Activated T-helper 17 cell treated with anti-CD3 and anti-CD28 coated beads, Interleukin-2, amount 50 U/mL, for 72 hours (primary cell): ENCODE results near the gene AKAP13. TPM values are rescaled to one million over a fixed set of nuclear protein-coding genes. Genes with fewer than 3 reads are reported as not detected.

ENCODE experiments used
- ATAC-seq: fragments of 150-1000 bp; cut with Tn5 transposase; replicated peaks from 2 replicates; pipeline ENCODE4 v1.10.0; 2021; ENCODE audit warnings: mild to moderate bottlenecking, moderate library complexity
- H3K27ac Mint-ChIP-seq: one replicate; pipeline ENCODE4 v1.8.0; 2022; ENCODE audit warnings: mixed read lengths
- H3K27me3 Mint-ChIP-seq: one replicate; pipeline ENCODE4 v1.8.0; 2022; ENCODE audit warnings: mixed read lengths
- H3K36me3 Mint-ChIP-seq: one replicate; pipeline ENCODE4 v1.8.0; 2022; ENCODE audit warnings: low read depth, mild to moderate bottlenecking, mixed read lengths
- H3K4me1 Mint-ChIP-seq: one replicate; pipeline ENCODE4 v1.8.0; 2022; ENCODE audit warnings: mixed read lengths
- H3K4me3 Mint-ChIP-seq: one replicate; pipeline ENCODE4 v1.8.0; 2022; ENCODE audit warnings: mild to moderate bottlenecking, mixed read lengths
- H3K9me3 Mint-ChIP-seq: one replicate; pipeline ENCODE4 v1.8.0; 2022; ENCODE audit warnings: mixed read lengths
- total RNA-seq, 2 donors: library from RNA; stranded (reverse); gene quantifications; one replicate each; pipeline ENCODE4 v1.2.3, GENCODE V29; 2022

The AKAP13 gene
- total RNA-seq, 2 donors from 2014 or later: 95.9 to 152 TPM

- H3K27ac Mint-ChIP-seq: no peak overlapping the region
Measured at GRCh38 chr15:85445361-85445760, 65.0 kb downstream of the AKAP13 start.

GRCh38 chr15:85451099-85451700 lies 70.8 kb downstream of the AKAP13 start:
- ATAC-seq: no peak
- no peaks in the 10 kb centered on the region for H3K27me3 Mint-ChIP-seq
- peaks cover 45% of the 10 kb centered on the region for H3K4me1 Mint-ChIP-seq
- peaks cover 9% of the 10 kb centered on the region for H3K9me3 Mint-ChIP-seq
- peak overlapping the region; percentile 28 for H3K27ac Mint-ChIP-seq
- H3K4me3 Mint-ChIP-seq: no peak overlapping the region
- no peaks in the 10 kb centered on the region for H3K36me3 Mint-ChIP-seq

More at GRCh38 chr15:85445361-85445760, 65.0 kb downstream of the AKAP13 start:
- peaks cover 42% of the 10 kb centered on the region for H3K4me1 Mint-ChIP-seq
- no peaks in the 10 kb centered on the region for H3K27me3 Mint-ChIP-seq
- H3K4me3 Mint-ChIP-seq: no peak overlapping the region
- ATAC-seq: no peak
- H3K9me3 Mint-ChIP-seq: peaks cover 5% of the 10 kb centered on the region
- H3K36me3 Mint-ChIP-seq: peaks cover 6% of the 10 kb centered on the region

DNA sequence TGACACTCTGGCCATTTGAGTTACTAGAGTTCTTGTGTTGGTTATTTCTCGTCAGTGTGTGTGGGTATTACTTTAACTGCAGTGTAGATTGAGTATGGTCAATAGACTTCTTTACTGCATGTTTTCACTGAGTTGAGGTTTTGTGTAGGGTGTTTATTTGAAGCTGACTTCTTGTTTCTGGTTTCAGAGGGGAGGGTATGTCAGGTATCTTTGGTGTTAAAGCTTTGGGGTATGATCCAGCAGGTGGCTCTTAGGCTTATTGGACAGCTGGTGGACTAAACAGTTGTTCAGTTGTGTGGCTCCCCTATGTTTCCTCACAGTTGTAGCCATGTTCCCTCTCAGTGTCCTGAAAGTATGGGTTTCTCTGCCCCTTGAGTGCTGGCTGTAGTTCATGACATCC lies 72.0 kb downstream of the AKAP13 start:
- Mint-ChIP-seq H3K36me3 (no peaks in the 10 kb centered on the region), H3K9me3 (peaks cover 9% of the 10 kb centered on the region), H3K4me3 (peak overlapping the region; percentile 27), H3K27me3 (no peaks in the 10 kb centered on the region), H3K27ac (peak overlapping the region; percentile 33), H3K4me1 (peaks cover 42% of the 10 kb centered on the region)
- no peak for ATAC-seq

DNA sequence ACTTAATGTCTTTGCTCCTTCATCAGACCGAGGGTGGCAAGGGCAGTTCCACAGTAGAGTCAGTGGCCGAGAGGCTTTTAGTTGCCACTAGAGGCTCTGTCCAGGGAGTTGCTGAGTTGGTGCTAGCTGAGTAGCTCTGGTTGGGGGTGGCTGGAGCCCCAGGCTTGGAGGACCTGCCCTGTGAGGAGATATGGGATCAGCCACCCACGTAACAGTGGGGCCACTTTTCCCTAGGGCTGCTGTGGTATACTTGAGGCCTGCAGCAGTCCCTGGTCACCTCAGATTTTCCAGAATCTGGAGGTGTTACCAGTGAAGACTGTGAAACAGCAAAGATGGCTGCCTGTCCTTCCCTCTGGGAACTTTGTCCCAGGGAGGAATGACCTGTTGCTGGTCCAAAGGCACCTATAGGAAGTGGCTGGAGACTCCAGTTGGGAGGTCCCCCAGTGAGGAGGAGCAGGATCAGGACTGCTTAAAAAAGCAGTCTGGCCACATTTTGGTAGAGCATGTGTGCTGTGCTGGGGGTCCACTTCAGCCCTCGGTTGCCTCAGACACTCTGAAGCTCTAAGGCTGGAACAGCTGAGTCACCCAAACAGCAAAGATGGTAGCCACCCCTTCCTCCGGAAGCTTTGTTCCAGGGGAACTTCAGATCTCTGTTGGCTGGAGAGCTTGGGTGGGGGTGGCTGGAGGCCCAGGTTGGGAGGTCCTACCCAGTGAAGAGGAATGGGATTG lies 72.9 kb downstream of the AKAP13 start:
- Mint-ChIP-seq H3K27me3 (no peaks in the 10 kb centered on the region), H3K27ac (peak overlapping the region; percentile 33), H3K9me3 (peaks cover 9% of the 10 kb centered on the region), H3K4me3 (peak overlapping the region; percentile 27), H3K36me3 (no peaks in the 10 kb centered on the region), H3K4me1 (peaks cover 39% of the 10 kb centered on the region)
- peak; percentile 14 for ATAC-seq

DNA sequence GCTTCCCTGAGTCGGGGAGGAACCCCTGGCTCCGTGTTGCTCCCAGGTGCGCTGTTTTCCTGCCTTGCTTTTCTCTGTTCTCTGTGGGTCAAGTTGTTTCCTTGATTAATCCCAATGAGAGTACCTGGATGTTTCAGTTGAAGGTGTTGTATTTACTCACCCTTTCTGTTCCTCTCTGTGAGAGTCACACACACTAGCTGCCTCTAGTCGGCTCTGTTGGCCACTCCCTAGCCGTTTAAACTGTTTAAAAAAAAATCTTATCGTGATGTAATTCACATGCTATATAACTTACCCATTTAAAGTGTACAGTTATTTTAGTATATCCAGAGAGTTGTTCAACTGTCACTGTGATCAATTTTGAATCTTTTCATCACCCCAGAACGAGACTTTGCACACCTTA lies 74.0 kb downstream of the AKAP13 start:
- ATAC-seq: no peak
- Mint-ChIP-seq H3K4me1 (peaks cover 44% of the 10 kb centered on the region), H3K27me3 (no peaks in the 10 kb centered on the region), H3K9me3 (peaks cover 9% of the 10 kb centered on the region), H3K27ac (no peak overlapping the region), H3K36me3 (no peaks in the 10 kb centered on the region), H3K4me3 (no peak overlapping the region)

- Mint-ChIP-seq H3K27me3 (no peaks in the 10 kb centered on the region), H3K9me3 (no peaks in the 10 kb centered on the region), H3K4me3 (no peak overlapping the region), H3K36me3 (no peaks in the 10 kb centered on the region), H3K27ac (no peak overlapping the region), H3K4me1 (peaks cover 46% of the 10 kb centered on the region)
- ATAC-seq: no peak
Measured at GRCh38 chr15:85455891-85456290, 75.5 kb downstream of the AKAP13 start.

GRCh38 chr15:85456798-85457197 lies 76.4 kb downstream of the AKAP13 start:
- Mint-ChIP-seq H3K9me3 (no peaks in the 10 kb centered on the region), H3K36me3 (no peaks in the 10 kb centered on the region), H3K4me3 (no peak overlapping the region), H3K27me3 (no peaks in the 10 kb centered on the region), H3K27ac (no peak overlapping the region), H3K4me1 (peaks cover 42% of the 10 kb centered on the region)
- peak; percentile 16 for ATAC-seq

DNA sequence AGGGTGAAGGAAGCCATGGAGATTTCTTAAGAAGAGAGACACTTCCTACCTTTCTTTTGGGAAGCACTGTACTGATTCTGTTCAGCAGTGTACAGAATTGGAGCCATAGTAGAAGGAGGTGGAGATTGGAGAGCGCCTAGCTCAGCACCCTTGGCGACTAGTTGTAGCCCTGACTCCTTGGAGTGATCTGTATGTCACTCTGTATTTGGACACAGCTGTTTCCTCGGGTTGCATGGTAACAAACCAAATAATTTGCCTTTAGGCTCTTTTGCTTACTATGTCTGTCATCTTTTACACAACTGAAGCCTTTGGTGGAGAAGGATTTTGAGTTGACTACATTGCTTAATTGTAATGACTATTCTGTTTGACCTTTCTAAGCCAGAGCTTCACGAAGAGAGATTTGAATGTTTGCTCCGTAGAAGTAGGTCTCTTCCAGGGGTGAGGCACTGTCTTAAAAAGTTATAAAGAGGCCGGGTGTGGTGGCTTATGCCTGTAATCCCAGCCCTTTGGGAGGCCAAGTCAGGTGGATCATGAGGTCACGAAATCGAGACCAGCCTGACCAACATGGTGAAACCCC lies 77.1 kb downstream of the AKAP13 start:
- H3K4me1 Mint-ChIP-seq: peaks cover 41% of the 10 kb centered on the region
- H3K36me3 Mint-ChIP-seq: no peaks in the 10 kb centered on the region
- peak; percentile 24 for ATAC-seq
- no peaks in the 10 kb centered on the region for H3K27me3 Mint-ChIP-seq
- H3K4me3 Mint-ChIP-seq: no peak overlapping the region
- H3K27ac Mint-ChIP-seq: no peak overlapping the region
- no peaks in the 10 kb centered on the region for H3K9me3 Mint-ChIP-seq

DNA sequence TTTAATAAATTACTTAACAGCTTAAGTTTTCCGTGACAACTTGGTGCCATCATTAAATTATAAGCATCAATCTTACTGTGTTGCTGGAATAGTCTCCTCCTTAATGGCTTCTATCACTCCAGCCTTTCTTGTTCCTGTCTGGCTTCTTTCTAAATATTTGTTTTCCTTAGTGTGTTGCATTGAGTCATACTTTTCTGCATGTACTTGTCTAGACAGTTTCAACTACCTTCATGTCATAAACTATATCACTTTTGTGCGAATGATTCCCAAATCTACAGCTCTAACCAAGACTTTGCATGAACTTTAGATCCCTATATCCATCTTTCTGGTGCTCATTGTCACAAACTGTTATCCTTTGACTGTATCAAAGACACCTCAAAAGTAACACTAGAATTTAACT lies 78.4 kb downstream of the AKAP13 start:
- Mint-ChIP-seq H3K27me3 (no peaks in the 10 kb centered on the region), H3K4me3 (no peak overlapping the region), H3K36me3 (no peaks in the 10 kb centered on the region), H3K27ac (no peak overlapping the region), H3K9me3 (no peaks in the 10 kb centered on the region), H3K4me1 (peaks cover 41% of the 10 kb centered on the region)
- ATAC-seq: no peak

DNA sequence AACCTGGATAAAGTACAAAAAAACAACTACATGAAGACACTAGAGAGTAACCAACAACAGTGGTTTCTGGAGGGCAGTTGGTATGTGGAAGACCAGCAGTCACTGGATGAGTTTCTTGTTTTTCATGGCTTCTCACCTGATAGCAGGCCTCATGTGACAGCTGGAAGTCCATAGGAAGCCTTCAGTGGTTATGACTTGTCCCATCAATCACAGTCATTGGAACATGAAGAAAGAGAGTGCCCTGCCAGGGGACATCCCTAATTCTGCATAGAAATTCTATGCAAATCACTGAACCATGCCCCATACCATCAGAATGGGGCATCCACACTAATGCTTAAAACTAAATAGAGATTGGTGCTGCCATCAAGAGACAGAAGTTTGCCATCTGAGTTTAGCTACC lies 81.6 kb downstream of the AKAP13 start:
- ATAC-seq: peak; percentile 78
- no peak overlapping the region for H3K4me3 Mint-ChIP-seq
- H3K4me1 Mint-ChIP-seq: peaks cover 44% of the 10 kb centered on the region
- no peak overlapping the region for H3K27ac Mint-ChIP-seq
- H3K27me3 Mint-ChIP-seq: no peaks in the 10 kb centered on the region
- H3K36me3 Mint-ChIP-seq: no peaks in the 10 kb centered on the region
- no peaks in the 10 kb centered on the region for H3K9me3 Mint-ChIP-seq

DNA sequence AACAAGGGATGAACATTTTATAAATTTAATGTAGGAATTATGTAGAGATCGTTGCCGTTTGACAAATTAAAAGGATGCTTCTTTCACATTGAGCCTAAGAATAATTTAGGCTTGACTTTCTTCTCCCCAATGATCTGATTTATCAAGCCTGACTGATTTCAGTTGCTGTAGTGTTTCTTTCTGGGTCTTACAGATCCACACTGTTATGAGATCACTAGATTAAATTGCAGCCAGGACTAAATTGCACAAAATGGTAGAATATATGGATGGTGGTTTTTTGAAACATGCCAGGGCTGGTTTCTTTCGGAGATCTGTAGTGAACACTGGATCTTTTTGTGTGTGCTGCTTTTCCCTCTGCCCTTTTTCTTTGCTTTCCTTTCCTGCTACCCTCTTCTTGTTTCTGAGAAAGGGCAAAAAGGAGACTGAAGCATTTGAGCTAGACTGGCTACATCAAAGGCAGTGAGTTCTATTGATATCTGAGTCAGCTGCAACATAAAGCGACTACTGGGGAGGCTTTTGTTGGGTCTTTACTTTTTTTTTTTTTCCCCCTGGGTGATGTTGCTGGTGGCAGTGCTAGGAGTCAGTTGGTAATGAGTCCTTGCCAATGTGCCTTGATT lies 83.0 kb downstream of the AKAP13 start:
- H3K9me3 Mint-ChIP-seq: no peaks in the 10 kb centered on the region
- no peak overlapping the region for H3K27ac Mint-ChIP-seq
- peaks cover 53% of the 10 kb centered on the region for H3K4me1 Mint-ChIP-seq
- ATAC-seq: peak; percentile 35
- peak overlapping the region; percentile 13 for H3K4me3 Mint-ChIP-seq
- no peaks in the 10 kb centered on the region for H3K27me3 Mint-ChIP-seq
- H3K36me3 Mint-ChIP-seq: no peaks in the 10 kb centered on the region

DNA sequence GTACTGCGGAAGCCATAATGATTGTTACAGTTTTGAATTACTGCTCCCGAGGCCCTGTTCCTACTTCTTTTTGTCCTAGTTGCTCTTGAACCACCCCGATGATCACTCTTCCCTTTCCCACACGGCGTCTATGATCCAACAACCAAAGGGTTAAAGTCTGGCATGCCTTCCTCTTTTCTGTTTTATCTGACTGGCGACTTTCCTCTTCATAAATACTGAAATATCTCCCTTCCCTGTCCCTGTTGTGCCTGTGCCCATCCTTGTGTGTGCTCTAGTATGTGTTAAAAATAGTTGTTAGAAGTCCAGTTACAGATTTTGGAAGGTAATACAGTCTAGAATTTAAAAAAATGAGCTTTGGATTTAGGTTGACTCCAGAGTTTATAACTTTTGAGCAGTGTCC lies 83.6 kb downstream of the AKAP13 start:
- Mint-ChIP-seq H3K9me3 (no peaks in the 10 kb centered on the region), H3K4me1 (peaks cover 48% of the 10 kb centered on the region), H3K27me3 (no peaks in the 10 kb centered on the region), H3K27ac (no peak overlapping the region), H3K36me3 (no peaks in the 10 kb centered on the region), H3K4me3 (peak overlapping the region; percentile 13)
- ATAC-seq: no peak

- H3K27ac Mint-ChIP-seq: no peak overlapping the region
- H3K36me3 Mint-ChIP-seq: no peaks in the 10 kb centered on the region
- no peaks in the 10 kb centered on the region for H3K9me3 Mint-ChIP-seq
- H3K4me1 Mint-ChIP-seq: peaks cover 47% of the 10 kb centered on the region
- H3K27me3 Mint-ChIP-seq: no peaks in the 10 kb centered on the region
- no peak for ATAC-seq
- H3K4me3 Mint-ChIP-seq: no peak overlapping the region
Measured at GRCh38 chr15:85464471-85464870, 84.1 kb downstream of the AKAP13 start.

GRCh38 chr15:85470563-85471271 lies 90.3 kb downstream of the AKAP13 start:
- H3K9me3 Mint-ChIP-seq: no peaks in the 10 kb centered on the region
- peak overlapping the region; percentile 21 for H3K27ac Mint-ChIP-seq
- H3K27me3 Mint-ChIP-seq: no peaks in the 10 kb centered on the region
- ATAC-seq: no peak
- peaks cover 37% of the 10 kb centered on the region for H3K4me1 Mint-ChIP-seq
- no peak overlapping the region for H3K4me3 Mint-ChIP-seq
- H3K36me3 Mint-ChIP-seq: no peaks in the 10 kb centered on the region
